ENCODE measurements around the gene UBE2E2.

DNA sequence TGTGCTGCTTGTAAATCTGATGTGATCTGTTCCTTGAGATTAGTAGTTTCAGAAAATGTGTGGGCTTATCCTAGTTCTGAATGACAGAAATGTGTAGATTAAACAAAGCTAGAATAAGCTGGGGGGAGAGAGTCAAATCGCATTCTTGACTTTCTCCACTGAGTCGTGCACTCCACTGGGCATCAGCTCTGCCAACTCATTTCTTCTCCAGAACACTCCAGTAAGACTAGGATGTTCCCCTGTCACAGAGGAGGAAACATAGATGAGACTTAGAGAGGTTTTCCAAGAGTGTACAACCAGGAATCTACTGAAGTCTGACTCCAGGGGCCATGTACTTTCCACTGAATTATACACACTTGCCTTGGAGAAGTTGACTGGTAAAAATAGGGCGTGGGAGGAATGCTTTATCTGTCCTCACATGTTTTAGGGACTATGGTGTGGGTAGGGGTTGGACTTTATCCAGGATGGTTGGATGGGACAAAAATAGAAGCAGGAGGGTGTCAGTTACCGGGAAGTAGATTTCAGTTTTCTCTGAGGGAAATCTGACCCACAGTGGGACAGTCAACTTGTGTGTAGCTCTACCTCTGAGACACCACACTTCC lies 298.2 kb downstream of the UBE2E2 start:
- TF ChIP-seq, protein P1, sequence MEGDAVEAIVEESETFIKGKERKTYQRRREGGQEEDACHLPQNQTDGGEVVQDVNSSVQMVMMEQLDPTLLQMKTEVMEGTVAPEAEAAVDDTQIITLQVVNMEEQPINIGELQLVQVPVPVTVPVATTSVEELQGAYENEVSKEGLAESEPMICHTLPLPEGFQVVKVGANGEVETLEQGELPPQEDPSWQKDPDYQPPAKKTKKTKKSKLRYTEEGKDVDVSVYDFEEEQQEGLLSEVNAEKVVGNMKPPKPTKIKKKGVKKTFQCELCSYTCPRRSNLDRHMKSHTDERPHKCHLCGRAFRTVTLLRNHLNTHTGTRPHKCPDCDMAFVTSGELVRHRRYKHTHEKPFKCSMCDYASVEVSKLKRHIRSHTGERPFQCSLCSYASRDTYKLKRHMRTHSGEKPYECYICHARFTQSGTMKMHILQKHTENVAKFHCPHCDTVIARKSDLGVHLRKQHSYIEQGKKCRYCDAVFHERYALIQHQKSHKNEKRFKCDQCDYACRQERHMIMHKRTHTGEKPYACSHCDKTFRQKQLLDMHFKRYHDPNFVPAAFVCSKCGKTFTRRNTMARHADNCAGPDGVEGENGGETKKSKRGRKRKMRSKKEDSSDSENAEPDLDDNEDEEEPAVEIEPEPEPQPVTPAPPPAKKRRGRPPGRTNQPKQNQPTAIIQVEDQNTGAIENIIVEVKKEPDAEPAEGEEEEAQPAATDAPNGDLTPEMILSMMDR (IDR thresholded peaks at IDR 0.05) = no peak
- TF ChIP-seq POLR2A (IDR thresholded peaks at IDR 0.05) = no peak

Data from esophagus squamous epithelium (tissue), 4 donors.